CD14-positive monocyte (primary cell): ENCODE results near the gene CPLX4. TPM values are rescaled to one million over a fixed set of nuclear protein-coding genes. Genes with fewer than 3 reads are reported as not detected.
A peak's percentile ranks its signal among the peaks of the same experiment; 100 is the strongest.

Experiments used
- DNase-seq, 3 donors: peaks; one replicate each; pipeline ENCODE4 v3.0.0-alpha.2; 2011 to 2022
- H2AFZ ChIP-seq: 2 replicates; pipeline ENCODE4 v1.6.0; 2012; ENCODE audit warnings: mild to moderate bottlenecking, low read depth, low read length, inconsistent platforms; ENCODE audit not compliant: insufficient read depth, poor library complexity, severe bottlenecking
- H3K27ac ChIP-seq, 2 donors: 1 replicate in 1 of 2; 2 replicates in 1 of 2; pipeline ENCODE4 v1.5.1; 2012 to 2013; ENCODE audit warnings: low read length in 2 of 2, control low read depth in 1 of 2, inconsistent platforms in 1 of 2, low read depth in 1 of 2, mild to moderate bottlenecking in 1 of 2
- H3K27me3 ChIP-seq, 2 donors: one replicate each; pipeline versions ENCODE4 v1.6.0 to v1.6.1; 2011 to 2013; ENCODE audit warnings: low read length in 2 of 2; ENCODE audit not compliant: control insufficient read depth in 2 of 2, insufficient read depth in 2 of 2
- H3K36me3 ChIP-seq, 2 donors: replicated peaks in 1 of 2; 1 replicate in 1 of 2; 2 replicates in 1 of 2; pipeline versions ENCODE4 v1.5.1 to v1.6.1; 2012 to 2013; ENCODE audit warnings: low read length in 2 of 2, control low read depth in 1 of 2, inconsistent platforms in 1 of 2, mild to moderate bottlenecking in 1 of 2; ENCODE audit not compliant: insufficient read depth in 2 of 2, control insufficient read depth in 1 of 2
- H3K4me1 ChIP-seq, 2 donors: 1 replicate in 1 of 2; 2 replicates in 1 of 2; pipeline versions ENCODE4 v1.5.1 to v1.6.1; 2012 to 2013; ENCODE audit warnings: low read length in 2 of 2, control low read depth in 1 of 2, inconsistent platforms in 1 of 2, mild to moderate bottlenecking in 1 of 2, moderate library complexity in 1 of 2; ENCODE audit not compliant: insufficient read depth in 2 of 2, control insufficient read depth in 1 of 2
- H3K4me2 ChIP-seq: replicated peaks from 2 replicates; pipeline ENCODE3; 2012; ENCODE audit warnings: low read length, moderate library complexity, mild to moderate bottlenecking; ENCODE audit not compliant: poor library complexity, severe bottlenecking; ENCODE audit errors: extremely low read depth
- H3K4me3 ChIP-seq, 3 experiments: fragments of 200-600 bp in 1 of 3; sonication (generic) in 1 of 3; replicated peaks in 1 of 3; 1 replicate in 2 of 3; 2 replicates in 1 of 3; pipeline ENCODE4 v1.5.1; 2011 to 2013; ENCODE audit warnings: low read length in 3 of 3, mild to moderate bottlenecking in 3 of 3, control low read depth in 2 of 3, low read depth in 2 of 3, inconsistent platforms in 1 of 3, moderate library complexity in 1 of 3
- H3K79me2 ChIP-seq: 2 replicates; pipeline ENCODE4 v1.6.0; 2012; ENCODE audit warnings: mild to moderate bottlenecking, control low read depth, inconsistent platforms, low read length, moderate library complexity; ENCODE audit not compliant: insufficient read depth
- H3K9ac ChIP-seq: 2 replicates; pipeline ENCODE4 v1.6.0; 2017; ENCODE audit warnings: low read length, mild to moderate bottlenecking; ENCODE audit not compliant: insufficient read depth, poor library complexity, severe bottlenecking
- H3K9me3 ChIP-seq, 2 donors: replicated peaks in 1 of 2; 1 replicate in 1 of 2; 2 replicates in 1 of 2; pipeline versions ENCODE4 v1.5.1 to v1.6.1; 2012 to 2013; ENCODE audit warnings: low read length in 2 of 2, control low read depth in 1 of 2; ENCODE audit not compliant: control insufficient read depth in 1 of 2, insufficient read depth in 1 of 2
- H4K20me1 ChIP-seq: 2 replicates; pipeline ENCODE4 v1.6.0; 2012; ENCODE audit warnings: mild to moderate bottlenecking, low read length, control low read depth, moderate library complexity; ENCODE audit not compliant: insufficient read depth
- H3K27ac Mint-ChIP-seq, 7 donors: one replicate each; pipeline ENCODE4 v1.8.0; 2020; ENCODE audit warnings: mild to moderate bottlenecking in 7 of 7, mixed read lengths in 7 of 7, moderate library complexity in 6 of 7, inconsistent platforms in 2 of 7
- H3K27me3 Mint-ChIP-seq, 3 donors: one replicate each; pipeline ENCODE4 v1.8.0; 2021 to 2022; ENCODE audit warnings: low read depth in 3 of 3, mild to moderate bottlenecking in 3 of 3, mixed read lengths in 3 of 3, moderate library complexity in 3 of 3, inconsistent platforms in 1 of 3
- H3K36me3 Mint-ChIP-seq, 2 donors: one replicate each; pipeline ENCODE4 v1.8.0; 2020; ENCODE audit warnings: mixed read lengths in 2 of 2, inconsistent platforms in 1 of 2, mild to moderate bottlenecking in 1 of 2
- H3K4me1 Mint-ChIP-seq: one replicate; pipeline ENCODE4 v1.8.0; 2020; ENCODE audit warnings: mild to moderate bottlenecking, mixed read lengths
- H3K4me3 Mint-ChIP-seq, 2 donors: one replicate each; pipeline ENCODE4 v1.8.0; 2020; ENCODE audit warnings: mild to moderate bottlenecking in 2 of 2, mixed read lengths in 2 of 2, moderate library complexity in 1 of 2
- H3K9me3 Mint-ChIP-seq, 7 donors: one replicate each; pipeline ENCODE4 v1.8.0; 2020 to 2022; ENCODE audit warnings: mixed read lengths in 7 of 7, mild to moderate bottlenecking in 6 of 7, moderate library complexity in 6 of 7, inconsistent platforms in 2 of 7
- CTCF ChIP-seq: fragments of 200-600 bp; IDR thresholded peaks from one replicate; pipeline ENCODE4 v1.8.0; 2022; ENCODE audit warnings: antibody characterized with exemption, mild to moderate bottlenecking
- WGBS: methylation state at CpG from one replicate; pipeline ENCODE4 v1.1.5; 2013; ENCODE audit warnings: missing lambda C conversion rate; ENCODE audit not compliant: insufficient coverage; 5-methylcytosine and 5-hydroxymethylcytosine counted together
- intact Hi-C, 2 donors: fragments of 100-400 bp; cut with micrococcal nuclease; formaldehyde crosslinking; loops; one replicate each; pipeline versions ENCODE4 v1.15.0 to v1.15.1; 2023
- polyA plus RNA-seq, 3 donors: library from polyadenylated mRNA; depleted of rRNA in 1 of 3; unstranded in 2 of 3; stranded (reverse) in 1 of 3; fragments of 300-500 nt in 2 of 3; fragments of >200 nt in 1 of 3; fragmentation: Illumina TruSeq in 2 of 3; gene quantifications; 1 replicate in 2 of 3; 2 replicates in 1 of 3; pipeline ENCODE4 v1.2.3, GENCODE V29; 2012 to 2021

Gene CPLX4
- polyA plus RNA-seq, 3 donors: not detected

GRCh38 chr18:59332986-59333385, 14.5 kb upstream of the CPLX4 start:
- Histone ChIP-seq H3K4me2 (no peak overlapping the region), H4K20me1 (no peaks in the 10 kb centered on the region), H3K9ac (no peak overlapping the region), H3K4me1 (no peaks in the 10 kb centered on the region), H3K4me3 (no peak overlapping the region), H3K79me2 (no peaks in the 10 kb centered on the region), H3K9me3 (no peaks in the 10 kb centered on the region), H3K27me3 (no peaks in the 10 kb centered on the region), H3K27ac (no peak overlapping the region), H2AFZ (no peak overlapping the region), H3K36me3 (peaks cover 12 to 85% of the 10 kb centered on the region in 2 donors)
- Mint-ChIP-seq H3K4me1 (no peaks in the 10 kb centered on the region), H3K27ac (no peak overlapping the region), H3K36me3 (peaks cover 42 to 49% of the 10 kb centered on the region in 2 donors), H3K4me3 (no peak overlapping the region), H3K27me3 (no peaks in the 10 kb centered on the region), H3K9me3 (no peaks in the 10 kb centered on the region)
- no CpG with 5 or more reads among the region's 3 CpGs for WGBS
- no peak for DNase-seq
- no peak for TF ChIP-seq CTCF
- intact Hi-C loops: no loop called here

GRCh38 chr18:59328683-59329082, 10.2 kb upstream of the CPLX4 start:
- no peak overlapping the region for H3K4me3 Mint-ChIP-seq
- peaks cover 0 to 2% (median 0%) of the 10 kb centered on the region in 7 donors for H3K9me3 Mint-ChIP-seq
- Histone ChIP-seq H3K36me3 (peaks cover 14 to 59% of the 10 kb centered on the region in 2 donors), H3K79me2 (no peaks in the 10 kb centered on the region), H3K9ac (no peak overlapping the region), H3K27ac (no peak overlapping the region), H3K27me3 (no peaks in the 10 kb centered on the region), H3K4me2 (no peak overlapping the region), H2AFZ (no peak overlapping the region), H4K20me1 (no peaks in the 10 kb centered on the region), H3K4me3 (no peak overlapping the region), H3K9me3 (no peaks in the 10 kb centered on the region), H3K4me1 (no peaks in the 10 kb centered on the region)
- peak overlapping the region in 1 of 7 donors; percentile 68 for H3K27ac Mint-ChIP-seq
- peaks cover 31 to 34% of the 10 kb centered on the region in 2 donors for H3K36me3 Mint-ChIP-seq
- no peaks in the 10 kb centered on the region for H3K4me1 Mint-ChIP-seq
- TF ChIP-seq CTCF: no peak
- no peak for DNase-seq
- no CpG with 5 or more reads among the region's 2 CpGs for WGBS
- intact Hi-C loops: no loop called here
- H3K27me3 Mint-ChIP-seq: no peaks in the 10 kb centered on the region
